HG03108 (cell line): Measurements from ENCODE around the gene ASPN.

ENCODE experiments used
- ATAC-seq: cut with Tn5 transposase; IDR thresholded peaks from one replicate; pipeline ENCODE4 v1.9.1; 2021; ENCODE audit warnings: moderate library complexity; ENCODE audit not compliant: unreplicated experiment

ASPN gene

GRCh38 chr9:92482329-92482728 lies at the start of gene ASPN:
TSS of gene ASPN (minus strand) at chr9:92482506.
- no peak for ATAC-seq

GRCh38 chr9:92530893-92531292 lies 48.6 kb upstream of the ASPN start:
- no peak for ATAC-seq

GRCh38 chr9:92529124-92529523 lies 46.8 kb upstream of the ASPN start:
- no peak for ATAC-seq

DNA sequence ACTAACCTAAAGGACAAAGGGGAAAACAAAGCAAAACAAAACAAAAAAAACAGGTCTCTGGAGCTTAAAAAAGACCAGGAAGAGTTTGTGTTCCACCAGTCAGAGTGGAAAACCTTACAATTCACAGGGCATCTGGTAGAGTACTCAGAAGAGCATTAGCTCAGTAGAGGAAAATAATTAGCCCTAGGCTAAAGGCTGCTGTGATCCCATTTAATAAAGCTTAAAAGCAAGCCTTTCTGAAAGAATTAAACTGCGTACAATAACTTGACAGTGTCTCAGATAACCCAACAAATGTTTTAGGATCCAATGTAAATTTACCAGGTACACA lies 46.2 kb upstream of the ASPN start:
- ATAC-seq = no peak

- no peak for ATAC-seq
Measured at GRCh38 chr9:92527832-92528521, 45.7 kb upstream of the ASPN start.

- ATAC-seq = no peak
Measured at GRCh38 chr9:92527291-92527828, 45.1 kb upstream of the ASPN start.

- no peak for ATAC-seq
Measured at GRCh38 chr9:92525306-92525705, 43.0 kb upstream of the ASPN start.

GRCh38 chr9:92524881-92525280 lies 42.6 kb upstream of the ASPN start:
- no peak for ATAC-seq

DNA sequence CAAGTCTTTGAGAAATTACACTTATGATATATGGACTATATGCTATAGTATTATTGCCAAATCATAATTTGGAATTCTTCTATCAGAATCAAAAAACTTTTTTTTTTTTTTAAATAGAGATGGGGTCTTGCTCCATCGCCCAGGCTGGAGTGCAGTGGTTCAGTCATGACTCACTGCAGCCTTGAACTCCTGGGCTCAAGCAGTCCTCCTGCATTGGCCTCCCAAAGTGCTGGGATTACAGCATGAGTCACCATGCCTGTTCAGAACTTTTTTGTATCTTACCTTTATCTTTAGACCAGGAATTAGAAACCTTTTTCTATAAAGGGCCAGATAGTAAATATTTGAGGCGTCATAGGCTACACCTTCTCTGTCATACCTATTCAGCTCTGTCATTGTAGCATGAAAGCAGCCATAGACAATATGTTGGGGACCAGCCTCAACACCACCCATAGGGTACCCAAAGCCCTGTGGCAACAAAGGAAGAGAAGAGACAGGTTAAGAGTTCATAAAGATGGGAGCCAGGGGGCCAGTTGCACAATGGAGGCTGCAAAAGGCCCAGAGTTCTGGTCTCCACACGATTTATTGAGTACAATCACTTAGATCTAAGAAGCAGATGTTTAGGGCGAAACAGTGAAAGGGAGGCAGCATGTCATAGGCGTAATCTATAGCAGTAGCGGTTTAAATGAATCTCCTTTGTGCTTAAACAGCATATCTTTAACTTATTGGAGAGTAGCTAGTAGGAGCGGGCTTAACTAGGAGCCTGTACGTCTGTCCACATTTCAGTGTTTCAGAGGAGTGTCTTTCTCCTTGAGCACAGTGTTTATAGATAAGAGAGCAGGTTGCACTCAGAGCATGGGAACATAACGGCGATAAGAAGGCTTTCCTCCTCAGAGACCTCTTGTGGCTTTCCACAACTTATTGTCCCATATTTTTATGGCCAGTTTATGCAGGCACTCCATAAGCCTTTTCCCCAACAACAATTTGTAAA lies 41.0 kb upstream of the ASPN start:
- ATAC-seq = no peak

- no peak for ATAC-seq
Measured at GRCh38 chr9:92520837-92521236, 38.5 kb upstream of the ASPN start.

DNA sequence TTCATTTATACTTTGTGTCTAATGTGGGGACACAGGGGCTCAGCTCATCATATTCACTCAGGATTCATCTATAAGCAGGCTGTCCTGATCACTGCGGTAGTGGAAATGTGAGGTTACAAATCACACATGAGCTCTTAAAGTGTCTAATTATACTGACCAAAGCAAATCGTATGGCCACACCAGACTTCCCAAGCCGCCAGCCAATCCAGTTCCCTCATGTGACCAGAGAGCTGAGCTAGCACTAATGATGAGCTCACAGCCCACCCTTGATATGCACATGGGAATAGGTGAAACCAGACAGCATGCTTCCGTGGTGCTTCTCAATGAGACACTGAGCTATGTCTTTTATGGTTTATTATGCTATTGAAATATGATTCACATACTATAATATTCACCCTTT lies 35.9 kb upstream of the ASPN start:
- ATAC-seq = no peak

- no peak for ATAC-seq
Measured at GRCh38 chr9:92517046-92517445, 34.7 kb upstream of the ASPN start.

GRCh38 chr9:92516521-92516920 lies 34.2 kb upstream of the ASPN start:
- ATAC-seq = no peak

DNA sequence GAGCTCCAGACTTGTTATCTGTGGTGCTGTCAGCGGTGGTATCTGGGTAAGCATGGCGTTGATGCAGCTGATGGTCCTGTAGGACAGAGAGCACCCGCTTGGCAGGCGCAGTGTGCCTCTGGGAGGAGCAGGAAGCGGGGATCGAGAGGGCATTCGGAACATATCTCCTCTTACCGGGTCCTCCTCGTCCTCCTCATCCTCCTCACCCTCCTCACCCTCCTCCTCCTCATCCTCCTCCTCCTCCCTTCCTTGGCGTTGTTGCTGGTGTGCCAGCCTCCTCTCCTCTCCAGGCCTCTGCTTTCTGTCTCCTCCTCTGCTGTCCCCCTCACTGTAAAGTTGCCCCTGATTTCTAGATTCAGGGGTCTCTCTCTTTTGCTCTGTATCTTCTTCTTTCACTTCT lies 32.3 kb upstream of the ASPN start:
- ATAC-seq = no peak

DNA sequence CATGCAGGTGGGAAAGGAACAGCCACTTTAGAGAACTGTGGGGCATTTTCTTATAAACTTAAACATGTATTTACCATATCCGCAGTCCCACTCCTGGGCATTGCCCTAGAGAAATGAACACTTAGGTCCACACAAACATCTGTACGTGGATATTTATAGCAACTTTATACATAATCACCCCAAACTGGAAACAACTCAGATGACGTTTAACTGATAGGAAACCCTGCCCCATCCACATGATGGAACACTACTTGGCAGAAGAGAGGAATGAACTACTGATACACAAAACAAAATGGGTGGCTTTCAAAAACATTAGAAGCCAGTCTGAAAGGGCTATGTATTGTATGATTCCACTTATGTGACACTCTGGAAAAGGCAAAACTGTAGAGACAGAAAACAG lies 31.0 kb upstream of the ASPN start:
- no peak for ATAC-seq

DNA sequence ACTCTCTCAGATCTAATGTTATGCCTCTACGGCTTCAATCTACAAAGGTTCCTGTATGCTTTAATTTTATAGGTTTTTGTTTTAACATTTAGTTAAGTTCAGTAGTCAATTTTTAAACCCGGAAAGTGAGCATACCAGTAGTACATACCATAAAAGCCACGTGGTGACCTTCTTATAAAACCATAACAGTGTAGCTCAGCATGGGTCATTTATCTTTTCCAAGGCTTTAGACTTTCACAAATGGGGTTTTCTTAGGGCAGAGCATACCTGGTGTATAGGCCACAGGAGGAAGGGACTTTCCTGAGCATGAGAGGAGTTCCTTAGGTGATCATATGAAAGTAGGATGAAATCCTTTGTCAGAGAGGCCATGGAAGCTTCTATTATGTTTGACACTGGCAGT lies 30.3 kb upstream of the ASPN start:
- ATAC-seq = no peak

DNA sequence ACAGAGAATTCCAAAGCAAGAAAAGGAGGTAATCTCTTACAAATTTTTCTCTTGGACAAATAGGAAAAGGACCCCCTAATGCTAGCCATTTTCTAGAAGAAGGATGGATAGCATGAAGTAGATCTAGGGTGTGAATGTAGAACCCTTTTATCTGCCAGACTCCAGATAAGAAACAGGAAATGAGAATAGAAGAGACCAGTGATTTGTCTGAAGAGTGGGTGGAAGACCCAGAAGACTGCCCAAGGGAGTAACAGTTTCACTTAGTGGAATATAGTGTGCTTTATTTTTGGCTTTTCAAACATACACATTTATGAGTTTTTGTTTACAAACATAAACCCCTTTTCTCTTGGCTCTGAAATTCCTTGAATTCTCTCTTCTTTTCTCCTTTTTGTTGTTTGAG lies 28.4 kb upstream of the ASPN start:
- no peak for ATAC-seq

DNA sequence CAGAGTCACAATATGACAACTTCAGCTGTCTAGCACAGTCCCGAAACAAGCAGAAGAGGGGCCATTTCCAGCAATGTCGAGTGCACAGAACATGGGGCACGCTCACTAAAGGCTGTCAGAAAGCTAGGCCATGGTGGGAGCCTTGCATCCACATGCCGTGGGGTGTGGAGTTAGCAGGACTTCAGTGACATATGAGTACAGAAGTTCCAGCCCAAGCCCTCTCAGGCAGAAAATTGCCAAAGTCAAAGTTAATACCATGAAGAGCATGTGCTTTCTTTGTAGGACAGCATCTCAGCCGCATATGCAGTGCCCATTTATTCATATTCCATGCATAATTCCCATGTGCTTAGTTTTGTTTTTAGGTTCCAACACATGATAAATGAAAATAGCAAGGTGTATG lies 26.7 kb upstream of the ASPN start:
- no peak for ATAC-seq

GRCh38 chr9:92508018-92508820 lies 25.9 kb upstream of the ASPN start:
- no peak for ATAC-seq

DNA sequence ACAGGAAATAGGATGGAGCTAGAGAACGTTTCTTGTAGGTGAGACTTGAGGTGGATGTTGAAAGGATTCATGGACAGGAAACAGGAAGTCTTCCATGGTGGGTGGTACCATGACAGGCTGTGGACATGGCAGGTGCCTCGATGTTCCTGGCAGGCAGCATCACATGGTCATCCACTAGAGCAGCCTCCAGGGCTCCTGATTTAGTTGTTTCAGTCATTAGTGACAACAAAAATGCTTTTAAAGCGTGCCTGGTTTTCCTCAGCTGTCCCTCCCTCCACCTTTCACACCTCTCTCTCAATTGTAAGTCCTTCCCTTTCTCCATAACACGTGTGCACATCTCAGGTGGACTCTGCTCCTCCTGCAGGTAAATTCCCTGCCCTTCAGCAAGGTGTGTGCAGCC lies 25.2 kb upstream of the ASPN start:
- ATAC-seq = no peak

DNA sequence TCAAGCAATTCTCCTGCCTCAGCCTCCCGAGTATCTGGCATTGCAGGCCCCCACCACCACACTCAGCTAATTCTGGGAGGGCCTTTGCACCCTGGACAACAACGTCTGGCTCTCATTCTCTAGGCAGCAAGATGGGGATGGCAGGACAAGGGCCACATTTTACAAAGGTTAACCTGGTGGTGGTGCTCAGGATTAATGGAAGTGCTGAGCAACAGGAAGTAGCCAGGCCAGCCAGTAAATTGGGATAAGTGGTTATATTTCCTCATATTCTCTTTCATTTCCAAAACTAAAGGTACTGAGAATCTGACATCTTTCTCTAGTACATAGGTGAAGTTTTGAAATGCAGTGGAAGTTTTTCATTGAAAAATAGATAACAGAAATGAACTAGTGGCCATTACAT lies 24.7 kb upstream of the ASPN start:
- no peak for ATAC-seq
